ENCODE data around the gene EHD1. TPM values are rescaled to one million over a fixed set of nuclear protein-coding genes. Genes with fewer than 3 reads are reported as not detected.

The EHD1 gene
- total and polyA plus RNA-seq, 2 experiments from 2014 or later, result 55.2 to 90.2 TPM

- H2AFZ ChIP-seq, result no peak overlapping the region
- H3K9me2 ChIP-seq (ENCODE audit: insufficient read depth), result no peaks in the 10 kb centered on the region
- H3K27ac ChIP-seq, result no peak overlapping the region
- no peak for TF ChIP-seq EZH2 (IDR thresholded peaks at IDR 0.05; ENCODE audit: insufficient read depth, poor library complexity, severe bottlenecking)
- TF ChIP-seq EZH2phosphoT487 (IDR thresholded peaks at IDR 0.05; ENCODE audit: insufficient read depth, low read depth), result no peak
- in situ Hi-C loops (cut with MboI), result no loop called here
- no peak overlapping the region for H3K4me2 ChIP-seq (ENCODE audit: unreplicated experiment)
- H3F3A ChIP-seq (ENCODE audit: insufficient read depth), result no peaks in the 10 kb centered on the region
- no peak overlapping the region for H3K9ac ChIP-seq
- H3K36me3 ChIP-seq (ENCODE audit: low read depth), result no peaks in the 10 kb centered on the region
- H3K79me2 ChIP-seq (ENCODE audit: insufficient read depth), result no peaks in the 10 kb centered on the region
- no peaks in the 10 kb centered on the region for H4K20me1 ChIP-seq (ENCODE audit: insufficient read depth)
- H3K4me3 ChIP-seq, result no peak overlapping the region
- H3K27me3 ChIP-seq (replicated peaks; ENCODE audit: insufficient read depth), result no peaks in the 10 kb centered on the region
- no peaks in the 10 kb centered on the region for H3K9me3 ChIP-seq (ENCODE audit: low read depth)
- WGBS, 2 experiments (ENCODE audit: low coverage in 1 of 2, low lambda C conversion rate in 2 of 2, missing lambda C conversion rate in 2 of 2), result 24 to 27% methylated on average over 10 to 14 of the region's 14 CpGs
- H3K4me1 ChIP-seq (ENCODE audit: insufficient read depth), result no peaks in the 10 kb centered on the region
- peak; percentile 77 for DNase-seq
Observed at GRCh38 chr11:64894070-64894811, 15.8 kb upstream of the EHD1 start.

- no peaks in the 10 kb centered on the region for H3K27me3 ChIP-seq (replicated peaks; ENCODE audit: insufficient read depth)
- 72 to 73% methylated on average over 25 of the region's 25 CpGs for WGBS, 2 experiments (ENCODE audit: low coverage in 1 of 2, low lambda C conversion rate in 2 of 2, missing lambda C conversion rate in 2 of 2)
- no peak for DNase-seq
- no peaks in the 10 kb centered on the region for H3K9me2 ChIP-seq (ENCODE audit: insufficient read depth)
- H3K36me3 ChIP-seq (ENCODE audit: low read depth), result no peaks in the 10 kb centered on the region
- no peak overlapping the region for H3K27ac ChIP-seq
- TF ChIP-seq EZH2 (IDR thresholded peaks at IDR 0.05; ENCODE audit: insufficient read depth, poor library complexity, severe bottlenecking) (no peak), EZH2phosphoT487 (IDR thresholded peaks at IDR 0.05; ENCODE audit: insufficient read depth, low read depth) (no peak)
- no peaks in the 10 kb centered on the region for H3F3A ChIP-seq (ENCODE audit: insufficient read depth)
- H3K9ac ChIP-seq, result no peak overlapping the region
- H3K9me3 ChIP-seq (ENCODE audit: low read depth), result no peaks in the 10 kb centered on the region
- no peaks in the 10 kb centered on the region for H4K20me1 ChIP-seq (ENCODE audit: insufficient read depth)
- H3K4me3 ChIP-seq, result no peak overlapping the region
- in situ Hi-C loops (cut with MboI), result no loop called here
- no peak overlapping the region for H3K4me2 ChIP-seq (ENCODE audit: unreplicated experiment)
- H2AFZ ChIP-seq, result no peak overlapping the region
- no peaks in the 10 kb centered on the region for H3K4me1 ChIP-seq (ENCODE audit: insufficient read depth)
- H3K79me2 ChIP-seq (ENCODE audit: insufficient read depth), result no peaks in the 10 kb centered on the region
Observed at GRCh38 chr11:64893194-64894069, 15.0 kb upstream of the EHD1 start.

GRCh38 chr11:64892838-64893193 is 14.4 kb upstream of the EHD1 start:
- Histone ChIP-seq H2AFZ (no peak overlapping the region), H3K79me2 (ENCODE audit: insufficient read depth) (no peaks in the 10 kb centered on the region), H3K9ac (no peak overlapping the region), H3K4me1 (ENCODE audit: insufficient read depth) (no peaks in the 10 kb centered on the region), H3K9me3 (ENCODE audit: low read depth) (no peaks in the 10 kb centered on the region), H4K20me1 (ENCODE audit: insufficient read depth) (no peaks in the 10 kb centered on the region), H3K9me2 (ENCODE audit: insufficient read depth) (no peaks in the 10 kb centered on the region), H3K27ac (no peak overlapping the region), H3F3A (ENCODE audit: insufficient read depth) (no peaks in the 10 kb centered on the region), H3K36me3 (ENCODE audit: low read depth) (no peaks in the 10 kb centered on the region), H3K4me2 (ENCODE audit: unreplicated experiment) (no peak overlapping the region), H3K4me3 (no peak overlapping the region), H3K27me3 (replicated peaks; ENCODE audit: insufficient read depth) (no peaks in the 10 kb centered on the region)
- 93 to 94% methylated on average over 10 of the region's 10 CpGs for WGBS, 2 experiments (ENCODE audit: low coverage in 1 of 2, low lambda C conversion rate in 2 of 2, missing lambda C conversion rate in 2 of 2)
- no peak for DNase-seq
- in situ Hi-C loops (cut with MboI), result no loop called here
- TF ChIP-seq EZH2phosphoT487 (IDR thresholded peaks at IDR 0.05; ENCODE audit: insufficient read depth, low read depth) (no peak), EZH2 (IDR thresholded peaks at IDR 0.05; ENCODE audit: insufficient read depth, poor library complexity, severe bottlenecking) (no peak)

GRCh38 chr11:64892411-64892831 is 14.0 kb upstream of the EHD1 start:
- Histone ChIP-seq H3K27ac (no peak overlapping the region), H3K9me2 (ENCODE audit: insufficient read depth) (no peaks in the 10 kb centered on the region), H2AFZ (no peak overlapping the region), H3K9me3 (ENCODE audit: low read depth) (no peaks in the 10 kb centered on the region), H3F3A (ENCODE audit: insufficient read depth) (no peaks in the 10 kb centered on the region), H3K4me2 (ENCODE audit: unreplicated experiment) (no peak overlapping the region), H3K4me3 (no peak overlapping the region), H3K4me1 (ENCODE audit: insufficient read depth) (no peaks in the 10 kb centered on the region), H3K79me2 (ENCODE audit: insufficient read depth) (no peaks in the 10 kb centered on the region), H4K20me1 (ENCODE audit: insufficient read depth) (no peaks in the 10 kb centered on the region), H3K9ac (no peak overlapping the region), H3K36me3 (ENCODE audit: low read depth) (no peaks in the 10 kb centered on the region), H3K27me3 (replicated peaks; ENCODE audit: insufficient read depth) (no peaks in the 10 kb centered on the region)
- 81 to 90% methylated on average over 11 of the region's 11 CpGs for WGBS, 2 experiments (ENCODE audit: low coverage in 1 of 2, low lambda C conversion rate in 2 of 2, missing lambda C conversion rate in 2 of 2)
- in situ Hi-C loops (cut with MboI), result no loop called here
- DNase-seq, result no peak
- no peak for TF ChIP-seq EZH2 (IDR thresholded peaks at IDR 0.05; ENCODE audit: insufficient read depth, poor library complexity, severe bottlenecking)
- no peak for TF ChIP-seq EZH2phosphoT487 (IDR thresholded peaks at IDR 0.05; ENCODE audit: insufficient read depth, low read depth)

Measured in GM23248 (cell line).